Activated CD4-positive, alpha-beta memory T cell treated with anti-CD3 and anti-CD28 coated beads, Interleukin-2, amount 10 ng/mL, durations not matched to agents 7 days and 5 days (primary cell): ENCODE results near the gene VAX1. TPM values are rescaled to one million over a fixed set of nuclear protein-coding genes. Genes with fewer than 3 reads are reported as not detected.

Source experiments
- CTCF ChIA-PET: fragments of 350-600 bp; sonication (Branson Sonifier 250); formaldehyde crosslinking; loops from one replicate; lab custom pipeline; 2021; ENCODE audit warnings: antibody characterized with exemption, inconsistent platforms; lab: Charles Lee
- POLR2A ChIA-PET: fragments of 350-600 bp; sonication (Branson Sonifier 250); formaldehyde crosslinking; loops from one replicate; lab custom pipeline; 2021; ENCODE audit warnings: antibody characterized with exemption; lab: Charles Lee
- DNase-seq: peaks from one replicate; pipeline ENCODE4 v3.0.0-alpha.2; 2020
- H3K27ac Mint-ChIP-seq: one replicate; pipeline ENCODE4 v1.8.0; 2021; ENCODE audit warnings: mild to moderate bottlenecking, mixed read lengths
- H3K27me3 Mint-ChIP-seq: one replicate; pipeline ENCODE4 v1.8.0; 2021; ENCODE audit warnings: mixed read lengths
- H3K36me3 Mint-ChIP-seq: one replicate; pipeline ENCODE4 v1.8.0; 2021; ENCODE audit warnings: low read depth, mixed read lengths
- H3K4me1 Mint-ChIP-seq: one replicate; pipeline ENCODE4 v1.8.0; 2021; ENCODE audit warnings: mixed read lengths
- H3K4me3 Mint-ChIP-seq: one replicate; pipeline ENCODE4 v1.8.0; 2021; ENCODE audit warnings: mild to moderate bottlenecking, mixed read lengths
- H3K9me3 Mint-ChIP-seq: one replicate; pipeline ENCODE4 v1.8.0; 2021; ENCODE audit warnings: mixed read lengths
- total RNA-seq, 2 experiments: library from RNA; stranded (reverse); gene quantifications; one replicate each; pipeline ENCODE4 v1.2.3, GENCODE V29; 2021

Gene VAX1
- total RNA-seq, 2 experiments from 2014 or later: not detected

DNA sequence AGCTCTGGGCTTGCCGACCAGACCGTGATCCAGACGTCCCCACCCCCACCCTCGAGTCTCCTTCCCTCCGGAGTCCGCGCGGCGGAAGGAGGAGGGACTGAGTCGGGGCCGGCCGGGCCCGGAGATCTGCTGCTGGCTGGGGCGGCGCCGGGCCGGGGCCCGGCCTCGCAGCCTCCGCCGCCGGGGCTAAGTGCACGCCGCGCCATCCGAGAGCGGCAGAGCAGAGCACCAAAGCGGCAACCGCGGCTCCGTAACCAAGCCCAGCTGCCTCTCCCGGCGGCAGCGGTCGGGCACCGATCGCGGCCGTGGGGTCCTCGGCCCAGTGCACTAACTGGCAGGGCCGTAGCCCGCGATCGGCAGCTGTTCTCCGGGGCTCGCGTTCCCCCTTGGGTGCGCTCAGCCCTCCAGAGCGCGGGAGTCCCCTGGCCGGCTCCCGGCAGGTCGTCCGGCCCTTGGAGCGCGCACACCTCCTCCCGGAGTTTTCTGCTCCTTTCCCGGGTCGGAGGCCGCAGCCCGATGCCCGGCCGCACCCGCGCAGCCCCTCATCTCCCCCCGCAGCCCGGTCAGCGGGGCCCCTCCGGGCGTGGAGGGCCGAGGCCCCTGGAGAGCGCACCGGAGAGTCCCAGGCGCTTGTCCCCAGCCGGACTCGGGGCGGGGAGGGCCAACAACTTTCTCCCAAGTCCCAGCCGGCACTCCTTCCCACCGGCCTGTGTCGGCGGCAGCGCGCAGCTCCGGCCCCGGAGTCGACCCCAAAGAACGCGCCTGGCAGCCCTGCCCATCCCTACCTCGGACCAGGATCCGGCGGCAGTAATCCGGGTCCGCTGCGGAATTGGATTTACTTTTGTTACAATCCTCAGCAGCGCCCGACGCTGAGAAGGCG is 799 bp downstream of the VAX1 start:
- Mint-ChIP-seq H3K36me3 (peaks cover 8% of the 10 kb centered on the region), H3K4me1 (peaks cover 5% of the 10 kb centered on the region), H3K27ac (no peak overlapping the region), H3K4me3 (peak overlapping the region; percentile 4), H3K9me3 (no peaks in the 10 kb centered on the region), H3K27me3 (peaks cover 78% of the 10 kb centered on the region)
- ChIA-PET POLR2A (no interaction called here), CTCF (no interaction called here)
- no peak for DNase-seq

DNA sequence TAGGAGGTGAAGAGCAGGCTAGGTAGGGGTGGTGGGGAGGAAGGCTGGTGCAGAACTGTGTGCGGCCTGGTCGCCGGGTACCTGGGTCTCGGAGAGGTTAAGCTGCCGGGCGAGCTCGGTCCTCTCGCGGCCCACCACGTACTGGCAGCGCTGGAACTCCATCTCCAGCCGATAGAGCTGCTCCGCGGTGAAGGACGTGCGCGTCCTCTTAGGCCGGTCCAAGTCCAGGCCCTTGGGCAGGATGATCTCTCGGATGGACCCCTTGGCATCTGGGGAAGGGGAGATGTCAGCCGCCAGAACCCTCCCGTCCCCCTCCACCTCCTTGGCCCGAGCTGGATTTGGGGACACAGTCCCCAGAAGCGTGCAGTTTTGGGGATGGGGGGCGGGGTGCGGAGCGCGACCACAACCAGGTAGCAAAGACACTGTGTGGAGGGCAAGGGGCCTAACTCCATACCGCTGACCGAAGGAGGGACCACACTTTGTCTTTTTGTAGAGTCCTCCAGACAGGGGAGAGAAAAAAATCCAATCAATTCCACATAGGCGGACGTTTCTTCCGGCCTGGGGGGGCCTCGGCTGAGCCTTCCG is 1.6 kb downstream of the VAX1 start:
- peaks cover 9% of the 10 kb centered on the region for H3K4me1 Mint-ChIP-seq
- POLR2A ChIA-PET: interaction anchor here (1.5 kb wide), 1 partner anchor 31 kb away, joined by 6 read pairs; no protein-coding TSS in a partner anchor

DNA sequence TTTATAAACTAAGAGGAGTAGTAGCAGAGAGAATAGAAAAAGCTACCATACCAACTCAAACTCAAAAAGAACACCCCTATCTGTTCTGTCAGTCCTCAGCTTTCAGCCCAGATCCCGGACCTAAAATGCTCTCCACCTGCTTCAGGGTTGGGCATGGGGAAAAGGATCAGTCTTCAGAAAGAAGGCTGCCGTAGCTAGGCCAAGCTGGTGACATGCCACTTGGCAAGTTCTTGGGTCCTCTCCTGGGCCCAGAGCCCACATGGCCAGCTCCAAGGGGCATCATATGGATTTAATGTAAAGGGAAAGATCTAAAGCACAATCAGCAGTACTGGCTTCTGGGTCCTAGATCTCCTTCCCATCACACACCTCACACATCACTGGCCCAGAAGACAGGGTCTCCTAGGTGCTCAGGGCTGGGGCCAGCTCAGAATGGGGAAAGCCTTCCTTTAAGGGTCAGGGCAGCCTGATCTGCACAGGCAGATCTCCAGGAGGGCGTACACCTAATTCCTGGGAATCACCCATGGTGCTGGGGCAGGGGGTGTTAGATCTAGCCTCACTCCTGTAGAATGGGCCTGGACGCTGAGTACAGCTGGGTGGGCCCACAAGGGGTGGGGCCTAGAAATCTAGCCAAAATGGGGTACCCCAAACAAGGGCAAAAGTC is 2.5 kb downstream of the VAX1 start:
- H3K4me1 Mint-ChIP-seq: peaks cover 9% of the 10 kb centered on the region
- H3K9me3 Mint-ChIP-seq: no peaks in the 10 kb centered on the region
- no peak overlapping the region for H3K27ac Mint-ChIP-seq
- H3K4me3 Mint-ChIP-seq: no peak overlapping the region
- DNase-seq: no peak
- POLR2A ChIA-PET: interaction anchor here (1.5 to 2.0 kb wide), 2 partner anchors 24 to 32 kb away, joined by 4 to 6 read pairs; no protein-coding TSS in a partner anchor
- H3K36me3 Mint-ChIP-seq: peaks cover 4% of the 10 kb centered on the region
- H3K27me3 Mint-ChIP-seq: peaks cover 79% of the 10 kb centered on the region
- CTCF ChIA-PET: interaction anchor here (1.7 to 2.1 kb wide), 2 partner anchors 31 to 39 kb away, joined by 7 to 15 read pairs; no protein-coding TSS in a partner anchor

More for the DNA sequence above, 1.6 kb downstream of the VAX1 start:
- no peaks in the 10 kb centered on the region for H3K9me3 Mint-ChIP-seq
- H3K27me3 Mint-ChIP-seq: peaks cover 78% of the 10 kb centered on the region
- DNase-seq: no peak
- CTCF ChIA-PET: no interaction called here
- no peak overlapping the region for H3K27ac Mint-ChIP-seq
- peaks cover 4% of the 10 kb centered on the region for H3K36me3 Mint-ChIP-seq
- no peak overlapping the region for H3K4me3 Mint-ChIP-seq

DNA sequence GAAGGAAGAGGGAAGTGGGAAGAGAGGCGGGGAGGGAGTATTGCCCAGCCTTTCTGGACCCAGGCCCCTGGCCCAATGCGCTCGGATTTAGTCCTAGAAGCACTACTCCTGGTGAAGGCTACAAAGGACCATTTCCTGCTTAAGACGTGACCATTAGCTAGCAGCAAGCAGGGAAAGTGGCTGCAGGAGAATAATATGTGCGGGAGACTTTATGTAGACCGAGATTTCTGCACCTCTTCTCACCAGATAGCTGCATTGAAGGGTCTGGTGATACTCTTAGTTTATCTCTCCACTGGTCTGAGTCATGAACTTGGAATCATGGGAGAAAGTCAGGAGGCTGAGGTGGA is 3.1 kb downstream of the VAX1 start:
- peaks cover 4% of the 10 kb centered on the region for H3K36me3 Mint-ChIP-seq
- CTCF ChIA-PET: interaction anchor here (1.7 to 2.1 kb wide), 2 partner anchors 32 to 40 kb away, joined by 7 to 15 read pairs; no protein-coding TSS in a partner anchor
- DNase-seq: no peak
- H3K27me3 Mint-ChIP-seq: peaks cover 80% of the 10 kb centered on the region
- H3K9me3 Mint-ChIP-seq: no peaks in the 10 kb centered on the region
- no peak overlapping the region for H3K4me3 Mint-ChIP-seq
- H3K27ac Mint-ChIP-seq: no peak overlapping the region
- peaks cover 9% of the 10 kb centered on the region for H3K4me1 Mint-ChIP-seq
- POLR2A ChIA-PET: interaction anchor here (1.5 to 2.0 kb wide), 2 partner anchors 25 to 33 kb away, joined by 4 to 6 read pairs; no protein-coding TSS in a partner anchor

DNA sequence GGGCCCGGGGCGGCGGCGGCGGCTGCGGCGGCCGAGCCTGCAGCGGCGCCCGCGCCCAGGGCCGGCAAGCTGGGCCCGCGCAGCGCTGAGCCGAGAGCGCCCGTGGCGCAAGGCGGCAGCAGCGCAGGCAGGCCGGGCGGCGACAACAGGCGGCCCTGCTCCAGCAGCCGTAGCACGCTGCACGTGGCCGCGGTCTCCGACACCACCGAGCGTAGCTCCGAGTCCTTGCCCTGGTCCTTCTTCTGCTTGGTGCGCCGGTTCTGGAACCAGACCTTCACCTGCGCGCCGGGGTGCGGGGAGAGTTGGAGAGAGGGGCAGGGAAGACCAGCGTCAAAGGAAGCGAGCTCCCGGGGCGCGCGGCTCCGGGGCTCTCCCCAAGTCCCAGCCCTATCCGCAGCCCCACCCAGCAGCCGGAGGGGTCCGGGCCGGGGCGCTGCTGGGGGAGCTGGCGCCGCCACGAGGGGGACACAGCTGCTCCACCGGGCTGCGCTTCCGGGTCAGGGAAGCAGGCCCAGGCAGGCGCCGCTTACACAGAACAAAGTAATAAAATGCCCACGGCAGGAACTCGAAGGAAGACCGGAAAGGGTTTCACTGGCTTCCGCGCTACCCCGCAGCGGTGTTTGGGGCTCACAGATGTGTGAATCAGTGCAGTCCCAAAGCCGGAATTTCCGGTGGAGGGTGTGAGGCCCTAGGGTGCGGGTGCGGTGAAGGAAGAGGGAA is 3.6 kb downstream of the VAX1 start:
- Mint-ChIP-seq H3K4me1 (peaks cover 9% of the 10 kb centered on the region), H3K27ac (no peak overlapping the region), H3K4me3 (no peak overlapping the region), H3K36me3 (peaks cover 4% of the 10 kb centered on the region), H3K9me3 (no peaks in the 10 kb centered on the region), H3K27me3 (peaks cover 82% of the 10 kb centered on the region)
- no peak for DNase-seq
- POLR2A ChIA-PET: interaction anchor here (2.0 kb wide), 1 partner anchor 25 kb away, joined by 4 read pairs; no protein-coding TSS in a partner anchor
- CTCF ChIA-PET: interaction anchor here (1.7 to 2.1 kb wide), 2 partner anchors 33 to 40 kb away, joined by 7 to 15 read pairs; no protein-coding TSS in a partner anchor

DNA sequence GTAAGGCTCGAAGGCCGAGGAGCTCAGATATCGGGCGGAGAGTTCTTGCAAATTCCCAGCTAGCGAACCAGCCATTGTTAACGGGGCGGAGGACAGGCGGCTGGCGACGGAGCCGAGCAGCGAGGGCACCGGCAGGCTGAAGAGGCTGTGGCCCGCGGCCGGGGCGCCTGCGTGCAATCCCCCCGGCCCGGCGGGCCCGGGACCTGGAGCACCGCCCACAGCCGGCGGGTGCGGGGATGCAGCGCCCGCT is 4.1 kb downstream of the VAX1 start:
- CTCF ChIA-PET: interaction anchor here (2.1 kb wide), 1 partner anchor 33 kb away, joined by 15 read pairs; no protein-coding TSS in a partner anchor
- no peaks in the 10 kb centered on the region for H3K9me3 Mint-ChIP-seq
- POLR2A ChIA-PET: interaction anchor here (2.0 kb wide), 1 partner anchor 26 kb away, joined by 4 read pairs; no protein-coding TSS in a partner anchor
- no peak overlapping the region for H3K27ac Mint-ChIP-seq
- peaks cover 82% of the 10 kb centered on the region for H3K27me3 Mint-ChIP-seq
- peaks cover 9% of the 10 kb centered on the region for H3K4me1 Mint-ChIP-seq
- no peak for DNase-seq
- peaks cover 4% of the 10 kb centered on the region for H3K36me3 Mint-ChIP-seq
- H3K4me3 Mint-ChIP-seq: no peak overlapping the region

DNA sequence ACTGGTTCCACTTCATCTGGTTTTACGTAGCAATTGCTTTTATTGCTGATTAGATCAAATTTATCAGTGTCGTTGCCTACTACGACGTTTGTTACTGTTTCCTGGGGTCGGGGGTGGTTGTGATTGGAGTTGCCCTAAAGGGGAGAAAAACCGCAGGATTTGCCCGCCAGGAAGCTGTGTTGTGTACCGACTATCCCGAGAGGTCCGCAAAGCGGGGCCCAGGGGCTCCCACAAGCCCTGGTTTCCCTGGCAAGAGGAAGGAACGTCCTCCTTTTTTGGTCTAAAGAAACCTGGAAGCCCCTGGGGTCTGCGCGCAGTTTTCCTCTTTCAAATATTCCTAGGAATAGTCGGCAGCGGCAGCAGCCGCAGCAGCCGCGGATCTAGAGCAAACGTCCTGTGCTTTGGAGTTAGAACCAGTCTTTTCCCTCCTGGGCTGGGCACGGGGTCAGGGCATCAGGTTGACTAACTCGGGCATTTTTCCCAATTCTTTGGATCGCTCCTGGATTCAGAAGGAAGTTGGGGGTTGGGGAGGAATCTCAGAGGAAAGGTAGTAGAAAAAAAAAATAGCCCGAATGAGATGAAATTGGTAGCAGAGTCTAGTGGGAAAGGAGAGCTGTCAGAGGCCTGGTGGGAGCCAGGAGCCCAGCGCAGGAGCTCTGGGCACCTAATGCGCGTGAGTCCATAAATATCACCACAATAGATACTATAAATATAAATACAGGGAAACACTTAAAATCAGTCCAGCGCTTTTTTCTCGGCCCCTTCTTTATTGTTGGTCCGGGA is 4.6 kb downstream of the VAX1 start:
- H3K4me1 Mint-ChIP-seq: peaks cover 9% of the 10 kb centered on the region
- peaks cover 4% of the 10 kb centered on the region for H3K36me3 Mint-ChIP-seq
- peak overlapping the region; percentile 53 for H3K27ac Mint-ChIP-seq
- no peak overlapping the region for H3K4me3 Mint-ChIP-seq
- no peaks in the 10 kb centered on the region for H3K9me3 Mint-ChIP-seq
- POLR2A ChIA-PET: no interaction called here
- CTCF ChIA-PET: interaction anchor here (2.1 kb wide), 1 partner anchor 34 kb away, joined by 15 read pairs; no protein-coding TSS in a partner anchor
- peaks cover 82% of the 10 kb centered on the region for H3K27me3 Mint-ChIP-seq
- DNase-seq: no peak

DNA sequence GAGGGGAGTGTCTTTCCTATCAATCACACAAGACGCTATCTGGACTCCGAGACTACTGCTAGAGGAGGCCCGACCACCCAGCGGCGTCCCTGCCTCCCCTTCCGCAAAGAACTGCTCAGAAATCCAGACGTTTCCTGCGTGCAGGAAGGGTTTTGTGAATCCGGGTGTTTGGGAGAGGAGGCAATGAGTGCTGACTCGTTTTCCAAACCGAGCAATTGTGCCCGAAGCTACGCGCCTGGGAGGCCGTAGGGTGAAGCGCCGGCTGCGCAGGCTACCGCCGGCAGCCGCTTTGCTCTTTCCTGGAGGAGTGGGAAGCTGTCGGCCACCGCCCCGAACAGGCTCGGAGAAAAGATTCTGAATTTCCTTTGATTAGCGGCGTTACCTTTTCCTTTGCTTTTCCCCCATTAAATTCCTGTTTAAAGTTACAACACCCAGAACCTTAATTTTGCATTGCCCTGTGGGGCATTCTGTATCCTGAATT is 5.3 kb downstream of the VAX1 start:
- no peaks in the 10 kb centered on the region for H3K9me3 Mint-ChIP-seq
- H3K27ac Mint-ChIP-seq: no peak overlapping the region
- POLR2A ChIA-PET: no interaction called here
- CTCF ChIA-PET: no interaction called here
- DNase-seq: no peak
- H3K4me1 Mint-ChIP-seq: peaks cover 9% of the 10 kb centered on the region
- peaks cover 77% of the 10 kb centered on the region for H3K27me3 Mint-ChIP-seq
- no peak overlapping the region for H3K4me3 Mint-ChIP-seq
- H3K36me3 Mint-ChIP-seq: peaks cover 4% of the 10 kb centered on the region

DNA sequence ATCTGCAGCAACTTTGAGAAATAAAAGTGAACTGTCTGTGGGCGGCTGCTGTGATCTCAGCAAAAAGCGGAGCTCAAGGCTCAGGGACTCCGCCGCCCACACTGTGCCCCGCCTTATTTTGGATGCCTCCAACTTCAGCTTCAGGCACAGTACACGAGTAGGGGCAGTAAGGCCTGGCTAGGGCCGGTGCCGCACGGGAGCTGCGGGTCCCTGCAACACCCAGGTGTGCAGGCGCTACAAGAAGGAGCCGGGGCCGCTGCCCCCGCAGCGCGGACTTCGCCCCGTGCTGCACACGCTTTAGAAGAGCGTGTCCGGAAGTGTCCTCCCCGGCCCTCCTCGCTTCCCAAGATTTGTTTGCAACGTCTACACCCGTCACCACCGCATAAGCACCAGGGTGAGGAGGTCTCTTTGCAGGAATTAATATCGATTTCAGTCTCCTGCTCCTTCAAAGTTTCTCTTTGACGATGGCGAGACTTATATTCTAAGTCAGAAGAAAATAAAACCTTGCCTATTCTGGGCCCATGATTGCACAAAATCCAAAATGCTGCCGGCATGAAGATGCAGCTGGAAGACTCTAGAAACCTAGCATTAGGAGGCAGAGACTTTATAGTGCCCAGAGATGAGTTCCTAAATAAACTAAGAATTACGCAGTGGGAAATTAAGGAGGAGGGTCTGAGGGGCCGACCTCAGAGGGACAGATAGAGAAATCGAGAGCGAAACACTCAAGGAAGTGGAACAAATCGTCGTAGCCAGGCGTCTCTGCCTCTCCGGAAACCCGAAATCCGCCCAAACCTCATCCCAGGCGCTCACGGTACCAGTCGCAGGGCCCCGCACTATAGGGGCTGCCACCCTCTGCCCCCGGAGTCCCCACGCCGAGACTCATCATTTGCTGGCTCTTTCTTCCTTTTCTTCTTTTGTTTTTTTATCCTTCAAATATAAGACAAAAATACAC is 6.4 kb downstream of the VAX1 start:
- no peak overlapping the region for H3K4me3 Mint-ChIP-seq
- DNase-seq: no peak
- ChIA-PET POLR2A (no interaction called here), CTCF (interaction anchor here (1.3 to 1.8 kb wide), 3 partner anchors 32 to 43 kb away, joined by 3 to 11 read pairs (median 5); no protein-coding TSS in a partner anchor)
- H3K9me3 Mint-ChIP-seq: no peaks in the 10 kb centered on the region
- no peak overlapping the region for H3K27ac Mint-ChIP-seq
- peaks cover 4% of the 10 kb centered on the region for H3K36me3 Mint-ChIP-seq
- H3K27me3 Mint-ChIP-seq: peaks cover 73% of the 10 kb centered on the region
- peaks cover 9% of the 10 kb centered on the region for H3K4me1 Mint-ChIP-seq

DNA sequence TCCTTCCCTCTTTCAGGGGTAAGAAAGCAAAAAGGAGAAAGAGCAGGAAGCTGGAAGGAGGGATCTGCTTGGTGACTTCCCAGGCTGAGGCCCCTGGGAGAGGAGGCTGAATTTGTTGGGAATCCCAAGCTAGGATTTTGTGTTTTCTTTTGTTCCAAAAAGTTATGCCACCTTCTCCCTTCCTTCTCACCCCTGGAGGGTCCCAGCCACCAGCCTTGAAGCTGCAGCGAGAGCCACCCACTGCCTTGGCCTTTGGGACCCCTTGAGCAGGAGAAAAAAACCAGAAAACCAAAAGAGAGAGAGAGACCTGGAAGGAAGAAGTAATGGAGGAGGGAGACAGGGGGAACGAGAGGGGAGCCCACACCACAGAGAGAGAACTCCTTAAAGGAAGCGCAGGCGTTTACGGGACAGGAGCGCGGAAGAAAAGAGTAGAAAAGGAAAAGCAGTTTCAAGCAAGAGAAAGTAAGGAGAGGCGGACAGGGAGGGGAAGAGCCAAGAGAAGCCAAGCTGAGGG is 7.2 kb downstream of the VAX1 start:
- Mint-ChIP-seq H3K9me3 (no peaks in the 10 kb centered on the region), H3K4me3 (no peak overlapping the region), H3K27ac (no peak overlapping the region), H3K27me3 (peaks cover 66% of the 10 kb centered on the region), H3K36me3 (peaks cover 4% of the 10 kb centered on the region), H3K4me1 (peaks cover 9% of the 10 kb centered on the region)
- ChIA-PET CTCF (interaction anchor here (1.3 to 1.8 kb wide), 3 partner anchors 33 to 44 kb away, joined by 3 to 11 read pairs (median 5); no protein-coding TSS in a partner anchor), POLR2A (no interaction called here)
- DNase-seq: no peak

DNA sequence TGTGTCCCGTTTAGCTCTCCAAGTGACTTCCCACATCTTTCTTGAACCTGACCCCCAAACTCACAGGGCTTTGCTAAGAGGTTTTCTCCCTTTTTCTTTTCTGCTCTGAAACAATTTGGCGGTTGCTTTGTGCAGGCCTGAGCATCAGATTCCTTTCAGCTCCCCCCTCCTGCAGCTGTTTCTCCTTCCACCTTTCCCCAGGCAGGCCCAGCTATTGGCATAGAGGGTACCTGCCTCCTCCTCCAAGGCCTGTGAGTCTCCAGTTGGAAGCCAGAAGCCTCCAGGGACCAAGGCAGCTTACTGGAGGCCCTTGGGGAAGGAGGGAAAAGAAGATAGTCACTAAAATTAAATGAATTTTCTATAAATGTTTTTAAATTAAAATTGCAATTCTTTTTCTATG is 7.7 kb downstream of the VAX1 start:
- Mint-ChIP-seq H3K9me3 (no peaks in the 10 kb centered on the region), H3K4me1 (peaks cover 9% of the 10 kb centered on the region), H3K36me3 (peaks cover 4% of the 10 kb centered on the region), H3K27me3 (peaks cover 60% of the 10 kb centered on the region), H3K27ac (no peak overlapping the region), H3K4me3 (no peak overlapping the region)
- DNase-seq: no peak
- ChIA-PET CTCF (interaction anchor here (1.3 to 1.8 kb wide), 2 partner anchors 37 to 44 kb away, joined by 5 to 11 read pairs; no protein-coding TSS in a partner anchor), POLR2A (no interaction called here)
